HG02763 (cell line): ENCODE results near the gene GPHB5.

ENCODE experiments used
- ATAC-seq: cut with Tn5 transposase; IDR thresholded peaks from one replicate; pipeline ENCODE4 v1.9.1; 2021; ENCODE audit warnings: mild to moderate bottlenecking, moderate library complexity; ENCODE audit not compliant: unreplicated experiment

The GPHB5 gene

DNA sequence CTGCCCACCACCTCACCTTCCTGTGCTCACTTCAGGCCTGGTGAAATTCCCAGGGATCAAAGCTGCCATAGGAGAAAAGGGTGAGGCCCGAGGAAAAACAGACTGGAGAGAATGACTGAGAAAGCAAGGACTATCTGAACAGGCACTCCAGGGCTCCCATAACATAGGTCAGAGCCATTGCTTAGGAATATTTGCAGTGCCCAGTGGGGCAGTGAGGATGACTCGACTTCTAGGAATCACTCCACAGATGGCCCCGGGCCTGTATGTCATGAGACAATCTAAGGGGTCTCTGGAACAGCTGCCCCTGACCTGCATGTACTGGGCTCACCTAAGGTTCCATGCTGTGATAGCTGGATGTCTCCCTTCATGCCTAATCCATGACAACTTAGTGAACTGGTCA, 51.6 kb downstream of the GPHB5 start:
- ATAC-seq, result no peak

DNA sequence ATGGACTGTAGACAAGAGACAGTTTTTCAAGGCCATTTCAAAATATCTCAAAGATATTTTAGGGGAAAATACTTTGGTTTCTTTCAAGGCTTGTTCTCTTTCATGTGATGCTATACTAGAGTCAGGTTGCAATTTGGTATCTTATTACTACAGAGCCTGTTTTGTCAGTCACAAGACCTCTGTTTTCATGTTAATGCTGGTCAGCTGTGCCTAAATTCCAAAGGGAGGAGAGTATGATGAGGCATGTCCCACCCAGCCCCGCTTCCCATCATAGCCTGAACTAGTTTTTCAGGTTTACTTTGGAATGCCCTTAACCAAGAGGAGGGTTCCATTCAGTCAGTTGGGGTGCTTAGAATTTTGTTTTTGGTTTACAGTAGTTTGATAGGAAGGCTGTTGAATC, 52.6 kb downstream of the GPHB5 start:
- ATAC-seq, result no peak
